Activated CD4-positive, alpha-beta T cell treated with anti-CD3 and anti-CD28 coated beads, Interleukin-2, amount 10 ng/mL, durations not matched to agents 7 days and 5 days (primary cell): Measurements from ENCODE around the gene MAT2A. TPM values are rescaled to one million over a fixed set of nuclear protein-coding genes. Genes with fewer than 3 reads are reported as not detected.

ENCODE experiments used
- CTCF ChIA-PET: fragments of 350-600 bp; sonication (Branson Sonifier 250); formaldehyde crosslinking; loops from one replicate; lab custom pipeline; 2021; ENCODE audit warnings: antibody characterized with exemption; lab: Charles Lee
- POLR2A ChIA-PET: fragments of 350-600 bp; sonication (Branson Sonifier 250); formaldehyde crosslinking; loops from one replicate; lab custom pipeline; 2021; ENCODE audit warnings: antibody characterized with exemption; lab: Charles Lee
- DNase-seq: peaks from one replicate; pipeline ENCODE4 v3.0.0-alpha.2; 2020
- H3K27ac Mint-ChIP-seq: one replicate; pipeline ENCODE4 v1.8.0; 2021; ENCODE audit warnings: mild to moderate bottlenecking, moderate library complexity, mixed read lengths
- H3K27me3 Mint-ChIP-seq: one replicate; pipeline ENCODE4 v1.8.0; 2021; ENCODE audit warnings: mixed read lengths
- H3K36me3 Mint-ChIP-seq: one replicate; pipeline ENCODE4 v1.8.0; 2021; ENCODE audit warnings: low read depth, mixed read lengths
- H3K4me1 Mint-ChIP-seq: one replicate; pipeline ENCODE4 v1.8.0; 2021; ENCODE audit warnings: mixed read lengths
- H3K4me3 Mint-ChIP-seq: one replicate; pipeline ENCODE4 v1.8.0; 2021; ENCODE audit warnings: mild to moderate bottlenecking, moderate library complexity, mixed read lengths
- H3K9me3 Mint-ChIP-seq: one replicate; pipeline ENCODE4 v1.8.0; 2021; ENCODE audit warnings: mixed read lengths
- total RNA-seq, 2 experiments: library from RNA; stranded (reverse); gene quantifications; one replicate each; pipeline ENCODE4 v1.2.3, GENCODE V29; 2021

Gene MAT2A
- 100 to 1,000 TPM; 263 to 269 TPM for total RNA-seq

DNA sequence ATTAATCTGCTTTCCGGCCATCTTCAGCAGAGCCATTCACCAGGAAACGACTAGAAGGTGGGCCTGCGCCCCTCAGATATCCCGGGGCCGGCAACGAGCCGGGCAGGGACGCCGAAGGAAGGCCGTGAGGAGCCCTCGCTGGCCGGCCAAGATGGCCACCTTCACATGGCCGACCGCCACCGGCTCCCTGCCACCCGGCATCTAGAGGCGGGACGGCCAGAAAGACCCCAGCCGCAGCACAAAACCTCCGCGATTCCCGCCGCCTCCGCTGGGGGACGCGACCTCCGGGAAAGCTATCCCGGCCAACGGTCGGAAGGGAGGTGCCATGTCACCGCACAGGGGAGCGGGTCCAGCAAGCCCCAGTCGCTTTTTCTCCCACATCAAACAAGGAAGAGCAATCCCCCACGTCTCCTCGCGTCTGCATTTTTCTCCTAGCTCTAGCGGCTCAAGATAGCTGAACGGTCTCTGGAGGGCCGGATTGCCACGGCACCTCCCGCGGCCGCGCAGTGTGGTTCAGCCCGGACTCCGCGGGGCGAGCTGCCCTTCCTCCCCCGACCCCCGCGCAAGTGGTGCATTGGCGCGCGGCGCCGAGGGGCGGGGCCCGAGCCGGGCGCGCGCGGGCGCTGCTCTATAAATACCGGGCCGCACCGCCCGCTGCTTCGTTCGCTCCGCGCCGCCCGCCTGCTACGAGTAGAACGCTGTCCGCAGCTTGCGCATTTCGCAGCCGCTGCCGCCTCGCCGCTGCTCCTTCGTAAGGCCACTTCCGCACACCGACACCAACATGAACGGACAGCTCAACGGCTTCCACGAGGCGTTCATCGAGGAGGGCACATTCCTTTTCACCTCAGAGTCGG is at the start of gene MAT2A:
MAT2A (plus strand) TSS at position 662 of the 854 bp plus-strand sequence; CDS start at position 782, 120 bp downstream.
- H3K36me3 Mint-ChIP-seq = peaks cover 42% of the 10 kb centered on the region
- POLR2A ChIA-PET = interaction anchor here (0.6 to 1.3 kb wide), 6 partner anchors 11 to 199 kb away, joined by 3 to 8 read pairs (median 4); partner anchors contain the start of gene SH2D6

DNA sequence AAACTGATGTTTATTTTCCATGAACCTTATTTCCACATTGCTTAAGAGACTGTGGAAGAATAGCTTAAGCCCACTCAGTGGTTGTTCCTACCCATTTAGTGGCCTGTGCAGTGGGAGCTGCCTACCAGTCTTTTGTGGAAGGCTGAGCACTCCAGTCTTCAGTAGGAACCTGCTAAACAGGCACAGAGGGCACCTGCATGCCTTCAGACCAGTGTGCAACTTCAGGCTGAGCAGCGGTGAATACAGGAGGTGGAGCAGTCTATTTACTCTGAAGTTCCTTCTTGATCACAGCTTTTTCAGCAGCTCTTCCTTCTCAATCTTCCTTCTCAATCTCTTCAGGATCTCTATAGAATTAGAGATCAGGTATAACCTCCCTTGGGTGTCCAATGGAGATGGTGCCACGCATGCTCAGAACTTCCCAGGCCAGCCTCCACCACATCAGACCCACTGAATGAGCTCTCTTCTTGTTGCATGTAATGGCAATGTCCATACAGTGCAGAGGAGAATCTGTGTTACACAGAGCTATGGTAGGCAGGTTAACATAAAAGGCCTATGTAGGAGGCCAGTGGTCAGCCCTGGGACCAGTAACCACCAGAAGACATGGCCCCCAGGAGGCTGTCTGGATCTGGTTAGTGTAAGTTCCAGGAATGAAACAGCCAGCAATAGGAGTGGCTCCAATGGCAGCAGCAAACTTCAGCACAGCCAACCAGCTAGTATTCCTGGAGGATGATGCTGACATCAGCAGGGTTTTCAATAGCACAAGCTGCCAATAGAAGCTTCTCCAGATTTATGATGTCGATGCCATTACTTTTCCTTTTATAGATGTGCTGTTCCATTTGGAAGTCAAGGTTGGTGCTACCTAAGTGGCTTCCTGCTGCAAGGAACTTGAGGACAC is 47.9 kb upstream of the MAT2A start:
- H3K36me3 Mint-ChIP-seq = no peaks in the 10 kb centered on the region
- no peak overlapping the region for H3K4me3 Mint-ChIP-seq
- no peaks in the 10 kb centered on the region for H3K4me1 Mint-ChIP-seq
- DNase-seq = no peak
- ChIA-PET CTCF (interaction anchor here (1.2 kb wide), 1 partner anchor 15 kb away, joined by 3 read pairs; no protein-coding TSS in a partner anchor), POLR2A (no interaction called here)
- peak overlapping the region; percentile 13 for H3K27ac Mint-ChIP-seq
- H3K27me3 Mint-ChIP-seq = no peaks in the 10 kb centered on the region
- peaks cover 6% of the 10 kb centered on the region for H3K9me3 Mint-ChIP-seq

More for the DNA sequence above, at the start of gene MAT2A:
- Mint-ChIP-seq H3K9me3 (no peaks in the 10 kb centered on the region), H3K4me1 (peaks cover 50% of the 10 kb centered on the region), H3K27ac (peak within 1 kb of the TSS; percentile 96), H3K4me3 (peak within 1 kb of the TSS; percentile 97), H3K27me3 (no peaks in the 10 kb centered on the region)
- CTCF ChIA-PET = interaction anchor here (0.7 to 5.0 kb wide), 14 partner anchors 9 to 119 kb away, joined by 3 to 40 read pairs (median 3); no protein-coding TSS in a partner anchor
- DNase-seq = peak; percentile 84

GRCh38 chr2:85496436-85496835 is 42.5 kb upstream of the MAT2A start:
- ChIA-PET POLR2A (interaction anchor here (0.6 kb wide), 1 partner anchor 599 kb away, joined by 3 read pairs; no protein-coding TSS in a partner anchor), CTCF (interaction anchor here (1.4 kb wide), 1 partner anchor 19 kb away, joined by 3 read pairs; no protein-coding TSS in a partner anchor)
- Mint-ChIP-seq H3K27me3 (no peaks in the 10 kb centered on the region), H3K4me1 (no peaks in the 10 kb centered on the region), H3K27ac (no peak overlapping the region), H3K36me3 (no peaks in the 10 kb centered on the region), H3K9me3 (no peaks in the 10 kb centered on the region), H3K4me3 (no peak overlapping the region)
- no peak for DNase-seq

DNA sequence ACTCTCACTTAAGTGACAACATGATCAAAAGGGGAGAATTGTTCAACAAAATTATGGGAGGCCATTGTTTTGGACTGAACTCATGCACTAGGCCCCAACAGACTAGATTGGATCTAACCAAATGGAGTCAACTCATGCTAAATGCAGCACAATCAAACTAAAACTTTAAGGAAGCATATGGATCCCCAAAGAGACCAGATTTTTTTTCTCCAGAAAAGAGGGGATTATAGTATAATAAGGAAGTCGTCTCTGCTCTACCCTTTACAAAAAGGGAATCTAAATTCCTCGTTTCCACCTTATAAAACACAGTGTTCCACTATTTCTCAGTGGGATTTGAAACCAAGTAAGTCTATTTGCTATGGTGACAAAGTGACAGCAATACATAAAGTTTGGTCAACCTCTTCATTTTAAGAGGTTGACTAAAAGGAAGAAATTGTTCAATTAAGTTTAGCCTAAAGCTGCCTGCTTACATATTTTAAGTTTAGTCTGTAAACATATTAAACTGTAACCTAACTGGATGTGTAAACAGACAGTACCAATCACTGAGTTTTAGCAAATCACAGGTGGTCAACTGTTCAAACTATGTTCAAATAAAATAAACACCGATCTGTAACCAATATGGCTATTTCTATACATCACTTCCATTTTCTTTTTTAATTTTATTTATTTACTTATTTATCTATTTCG is 40.9 kb upstream of the MAT2A start:
- ChIA-PET POLR2A (no interaction called here), CTCF (no interaction called here)
- DNase-seq = no peak
- Mint-ChIP-seq H3K4me3 (no peak overlapping the region), H3K9me3 (no peaks in the 10 kb centered on the region), H3K4me1 (no peaks in the 10 kb centered on the region), H3K27ac (no peak overlapping the region), H3K27me3 (no peaks in the 10 kb centered on the region), H3K36me3 (no peaks in the 10 kb centered on the region)

GRCh38 chr2:85501248-85501647 is 37.7 kb upstream of the MAT2A start:
- Mint-ChIP-seq H3K4me1 (no peaks in the 10 kb centered on the region), H3K4me3 (no peak overlapping the region), H3K27me3 (no peaks in the 10 kb centered on the region), H3K9me3 (no peaks in the 10 kb centered on the region), H3K36me3 (no peaks in the 10 kb centered on the region), H3K27ac (no peak overlapping the region)
- DNase-seq = no peak
- POLR2A ChIA-PET = no interaction called here
- CTCF ChIA-PET = no interaction called here

GRCh38 chr2:85502720-85503119 is 36.2 kb upstream of the MAT2A start:
- Mint-ChIP-seq H3K9me3 (no peaks in the 10 kb centered on the region), H3K4me1 (no peaks in the 10 kb centered on the region), H3K36me3 (no peaks in the 10 kb centered on the region), H3K4me3 (no peak overlapping the region), H3K27me3 (no peaks in the 10 kb centered on the region), H3K27ac (no peak overlapping the region)
- ChIA-PET POLR2A (no interaction called here), CTCF (no interaction called here)
- no peak for DNase-seq

- no peaks in the 10 kb centered on the region for H3K9me3 Mint-ChIP-seq
- DNase-seq = no peak
- H3K36me3 Mint-ChIP-seq = no peaks in the 10 kb centered on the region
- no peaks in the 10 kb centered on the region for H3K27me3 Mint-ChIP-seq
- no peaks in the 10 kb centered on the region for H3K4me1 Mint-ChIP-seq
- ChIA-PET CTCF (interaction anchor here (0.5 kb wide), 1 partner anchor 9 kb away, joined by 3 read pairs; no protein-coding TSS in a partner anchor), POLR2A (no interaction called here)
- no peak overlapping the region for H3K27ac Mint-ChIP-seq
- H3K4me3 Mint-ChIP-seq = no peak overlapping the region
These were observed 35.7 kb upstream of the MAT2A start for GRCh38 chr2:85503168-85503850.

- no peak overlapping the region for H3K4me3 Mint-ChIP-seq
- no peaks in the 10 kb centered on the region for H3K36me3 Mint-ChIP-seq
- no peak for DNase-seq
- H3K27me3 Mint-ChIP-seq = no peaks in the 10 kb centered on the region
- H3K27ac Mint-ChIP-seq = no peak overlapping the region
- H3K9me3 Mint-ChIP-seq = no peaks in the 10 kb centered on the region
- ChIA-PET POLR2A (no interaction called here), CTCF (interaction anchor here (1.3 to 1.6 kb wide), 2 partner anchors 42 to 53 kb away, joined by 3 read pairs; no protein-coding TSS in a partner anchor)
- no peaks in the 10 kb centered on the region for H3K4me1 Mint-ChIP-seq
These were observed 34.9 kb upstream of the MAT2A start for GRCh38 chr2:85503851-85504777.

DNA sequence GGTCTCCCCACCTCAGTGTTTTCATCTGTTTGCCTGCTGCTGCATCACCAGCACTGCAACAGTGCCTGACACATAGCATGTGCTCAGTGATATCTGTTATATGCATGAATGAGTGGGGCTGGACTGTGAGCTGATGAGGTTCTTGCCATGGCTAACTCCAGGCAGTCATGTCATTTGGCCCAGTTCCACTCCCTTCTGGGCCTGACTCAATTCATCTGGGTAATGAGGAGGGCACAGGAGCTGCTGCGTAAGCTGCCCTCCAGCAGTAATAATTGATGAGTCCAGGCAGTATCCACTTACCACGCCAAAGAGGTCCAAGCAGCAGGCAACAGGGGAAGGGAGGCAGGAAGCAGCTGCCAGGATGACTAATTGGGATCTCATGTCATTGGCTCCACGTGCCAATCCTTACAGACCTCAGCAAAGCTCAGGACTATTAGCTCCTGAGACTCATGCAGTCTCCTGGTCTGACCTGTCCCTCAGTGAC is 34.1 kb upstream of the MAT2A start:
- Mint-ChIP-seq H3K4me1 (no peaks in the 10 kb centered on the region), H3K27ac (no peak overlapping the region), H3K9me3 (no peaks in the 10 kb centered on the region), H3K4me3 (no peak overlapping the region), H3K36me3 (no peaks in the 10 kb centered on the region), H3K27me3 (no peaks in the 10 kb centered on the region)
- CTCF ChIA-PET = interaction anchor here (1.3 to 1.6 kb wide), 2 partner anchors 41 to 52 kb away, joined by 3 read pairs; no protein-coding TSS in a partner anchor
- POLR2A ChIA-PET = no interaction called here
- no peak for DNase-seq

DNA sequence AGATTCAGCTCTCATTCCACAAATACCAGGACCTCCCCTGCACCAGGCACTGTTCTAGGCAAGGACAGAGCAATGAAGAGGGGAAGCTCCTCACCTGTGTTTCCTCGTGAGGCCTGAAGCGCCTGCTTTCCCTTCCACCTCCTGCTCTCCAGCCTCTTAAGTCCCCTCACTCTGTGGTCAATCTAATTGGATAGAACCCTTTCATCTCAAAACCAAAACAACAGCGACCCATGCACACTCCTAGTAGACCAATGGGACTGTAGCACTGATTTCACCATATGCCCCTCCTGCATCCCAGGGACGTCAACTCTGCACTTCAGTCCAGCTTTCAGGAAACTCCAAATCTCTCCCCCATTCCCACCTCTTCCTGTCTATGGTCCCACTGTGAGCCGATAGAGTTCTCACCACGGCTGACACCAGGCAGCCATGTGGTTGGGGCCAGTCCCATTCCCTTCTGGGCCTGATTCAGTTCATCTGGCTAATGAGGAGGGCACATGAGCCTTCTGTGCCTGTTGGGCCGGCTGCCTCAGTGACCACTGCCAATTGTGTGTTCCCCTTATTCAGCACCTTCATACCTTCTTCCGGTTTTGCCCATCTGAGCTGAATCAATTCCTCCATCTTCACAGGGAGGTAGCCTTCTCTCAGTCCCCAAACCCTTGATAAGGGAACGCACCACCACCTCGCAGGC is 33.3 kb upstream of the MAT2A start:
- POLR2A ChIA-PET = no interaction called here
- no peak for DNase-seq
- Mint-ChIP-seq H3K4me1 (no peaks in the 10 kb centered on the region), H3K27me3 (no peaks in the 10 kb centered on the region), H3K9me3 (no peaks in the 10 kb centered on the region), H3K27ac (no peak overlapping the region), H3K4me3 (no peak overlapping the region), H3K36me3 (no peaks in the 10 kb centered on the region)
- CTCF ChIA-PET = interaction anchor here (0.8 to 1.6 kb wide), 3 partner anchors 14 to 51 kb away, joined by 3 read pairs; no protein-coding TSS in a partner anchor
